HepG2 (cell line): ENCODE data around the gene ARHGEF3. TPM values are rescaled to one million over a fixed set of nuclear protein-coding genes. Genes with fewer than 3 reads are reported as not detected.

Experiments
- ATF1 ChIP-seq: IDR thresholded peaks from 2 replicates; pipeline ENCODE4 v1.6.1; 2016; ENCODE audit warnings: mild to moderate bottlenecking, control low read depth
- BHLHE40 ChIP-seq: IDR thresholded peaks from 2 replicates; pipeline ENCODE4 v1.6.1; 2011; ENCODE audit warnings: low read length, improper control_type of control experiment
- CEBPB ChIP-seq: IDR thresholded peaks from 2 replicates; pipeline ENCODE4 v1.6.1; 2011; ENCODE audit warnings: low read depth, low read length, improper control_type of control experiment, borderline replicate concordance
- ELF1 ChIP-seq: sonication (generic); formaldehyde crosslinking; IDR thresholded peaks from 2 replicates; pipeline ENCODE4 v1.4.0; 2020; ENCODE audit warnings: missing genetic modification reagents
- FOXM1 ChIP-seq: sonication (generic); formaldehyde crosslinking; IDR thresholded peaks from 2 replicates; pipeline ENCODE4 v1.5.0; 2020; ENCODE audit warnings: missing genetic modification reagents
- GZF1 ChIP-seq: sonication (generic); formaldehyde crosslinking; IDR thresholded peaks from 2 replicates; pipeline ENCODE4 v1.5.1; 2020; ENCODE audit warnings: mild to moderate bottlenecking, missing genetic modification reagents
- IRF2 ChIP-seq: IDR thresholded peaks from 2 replicates; pipeline ENCODE4 v1.6.1; 2018; ENCODE audit warnings: missing genetic modification reagents, missing compliant biosample characterization
- IRX3 ChIP-seq: sonication (generic); formaldehyde crosslinking; IDR thresholded peaks from 2 replicates; pipeline ENCODE4 v1.8.1; 2023; ENCODE audit warnings: mild to moderate bottlenecking, low read depth, missing genetic modification reagents, borderline replicate concordance
- KLF16 ChIP-seq, 2 experiments: sonication (generic) in 1 of 2; formaldehyde crosslinking in 1 of 2; IDR thresholded peaks; 2 replicates each; pipeline versions ENCODE4 v1.6.1 to v1.8.0; 2016 to 2023; ENCODE audit warnings: missing genetic modification reagents in 2 of 2, missing compliant biosample characterization in 1 of 2
- MED1 ChIP-seq: sonication (generic); formaldehyde crosslinking; IDR thresholded peaks from 2 replicates; pipeline ENCODE4 v1.4.0; 2020; ENCODE audit warnings: missing genetic modification reagents
- MIER2 ChIP-seq: IDR thresholded peaks from 2 replicates; pipeline ENCODE4 v1.6.1; 2016; ENCODE audit warnings: missing biosample characterization, missing genetic modification reagents
- NFKBIZ ChIP-seq: IDR thresholded peaks from 2 replicates; pipeline ENCODE4 v1.6.1; 2018; ENCODE audit warnings: missing genetic modification reagents, missing compliant biosample characterization
- RXRB ChIP-seq: IDR thresholded peaks from 2 replicates; pipeline ENCODE4 v1.6.1; 2016; ENCODE audit warnings: borderline replicate concordance, missing genetic modification reagents, missing compliant biosample characterization
- SP2 ChIP-seq: sonication (generic); formaldehyde crosslinking; IDR thresholded peaks from 2 replicates; pipeline ENCODE4 v1.5.1; 2020; ENCODE audit warnings: mild to moderate bottlenecking, missing genetic modification reagents
- ZFP62 ChIP-seq: sonication (generic); formaldehyde crosslinking; IDR thresholded peaks from 2 replicates; pipeline ENCODE4 v1.4.0; 2020; ENCODE audit warnings: missing genetic modification reagents
- ZNF256 ChIP-seq: sonication (generic); formaldehyde crosslinking; conservative IDR thresholded peaks from 2 replicates; pipeline ENCODE4 v1.4.0; 2020; ENCODE audit warnings: missing genetic modification reagents
- ZNF30 ChIP-seq: sonication (generic); formaldehyde crosslinking; IDR thresholded peaks from 2 replicates; pipeline ENCODE4 v1.5.0; 2020; ENCODE audit warnings: mild to moderate bottlenecking, missing genetic modification reagents
- ZNF552 ChIP-seq: sonication (generic); formaldehyde crosslinking; IDR thresholded peaks from 2 replicates; pipeline ENCODE4 v1.9.0; 2022; ENCODE audit warnings: missing genetic modification reagents, mild to moderate bottlenecking, borderline replicate concordance
- ZNF614 ChIP-seq: IDR thresholded peaks from 2 replicates; pipeline ENCODE4 v1.6.1; 2018; ENCODE audit warnings: missing biosample characterization, missing genetic modification reagents, inconsistent platforms, borderline replicate concordance
- ZNF773 ChIP-seq: sonication (generic); formaldehyde crosslinking; IDR thresholded peaks from 2 replicates; pipeline ENCODE4 v1.4.0; 2020; ENCODE audit warnings: missing genetic modification reagents, borderline replicate concordance
- ZNF782 ChIP-seq: sonication (generic); formaldehyde crosslinking; IDR thresholded peaks from 2 replicates; pipeline ENCODE4 v1.4.0; 2020; ENCODE audit warnings: missing genetic modification reagents, mild to moderate bottlenecking, borderline replicate concordance
- ZSCAN9 ChIP-seq: IDR thresholded peaks from 2 replicates; pipeline ENCODE4 v1.6.1; 2016; ENCODE audit warnings: borderline replicate concordance
- polyA plus RNA-seq, 8 experiments: library from polyadenylated mRNA; depleted of rRNA in 3 of 8; stranded (reverse) in 7 of 8; unstranded in 1 of 8; fragments of >200 nt; fragmentation: Illumina TruSeq in 4 of 8; extraction: Trizol in 4 of 8; gene quantifications; 2 replicates each; pipeline versions ENCODE4 v1.2.1 to v1.2.3, GENCODE V29; 2011 to 2016; ENCODE audit warnings: low read depth in 4 of 8, missing spikeins in 1 of 8, mixed read lengths in 1 of 8; ENCODE audit not compliant: insufficient read depth in 1 of 8
- total RNA-seq, 5 experiments: library from RNA; depleted of rRNA; stranded (reverse); fragments of >200 nt; fragmentation: Illumina TruSeq; extraction: Trizol; gene quantifications; 2 replicates each; pipeline ENCODE4 v1.2.3, GENCODE V29; 2016; ENCODE audit warnings: low read depth in 1 of 5
- TF ChIP-seq, protein P1 (sequence below), 2 experiments: IDR thresholded peaks; 2 replicates each; pipeline ENCODE4 v1.6.1; 2011 to 2012; ENCODE audit warnings: low read length in 2 of 2, borderline replicate concordance in 1 of 2, low read depth in 1 of 2, mild to moderate bottlenecking in 1 of 2, moderate library complexity in 1 of 2
- TF ChIP-seq, protein P2 (sequence below): sonication (generic); formaldehyde crosslinking; IDR thresholded peaks from 2 replicates; pipeline ENCODE4 v1.5.0; 2020; ENCODE audit warnings: mild to moderate bottlenecking, missing genetic modification reagents
- TF ChIP-seq, protein P3 (sequence below): sonication (generic); formaldehyde crosslinking; IDR thresholded peaks from 2 replicates; pipeline ENCODE4 v1.5.0; 2020; ENCODE audit warnings: mild to moderate bottlenecking, missing genetic modification reagents, borderline replicate concordance

Gene ARHGEF3
- total and polyA plus RNA-seq, 2 of the 13 experiments (the other 11 are each of a cell fraction or from before 2014, with no cell fraction given), result 14.8 to 23.1 TPM

DNA sequence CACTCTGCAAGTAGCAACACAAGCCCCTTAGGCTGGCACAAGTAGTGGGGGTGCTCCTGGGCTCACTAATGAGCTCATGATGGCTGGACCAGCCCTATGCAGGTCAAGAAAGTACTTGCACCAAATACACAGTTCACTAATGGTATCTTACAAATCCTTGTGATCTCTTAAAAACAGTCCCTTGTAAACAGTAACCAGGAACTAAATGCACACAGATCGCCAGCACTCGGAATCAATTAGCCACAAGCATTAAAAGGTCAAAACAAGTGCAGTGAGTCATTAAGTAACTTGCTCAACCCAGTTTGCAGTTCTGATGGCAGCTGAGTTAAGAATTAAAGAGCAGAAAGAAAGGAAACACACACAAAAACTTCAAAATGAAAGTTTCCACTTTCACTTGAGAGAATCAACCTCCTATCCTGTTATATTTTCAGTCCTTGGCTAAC, 43.2 kb downstream of the ARHGEF3 start (continued):
- TF ChIP-seq, protein P1, sequence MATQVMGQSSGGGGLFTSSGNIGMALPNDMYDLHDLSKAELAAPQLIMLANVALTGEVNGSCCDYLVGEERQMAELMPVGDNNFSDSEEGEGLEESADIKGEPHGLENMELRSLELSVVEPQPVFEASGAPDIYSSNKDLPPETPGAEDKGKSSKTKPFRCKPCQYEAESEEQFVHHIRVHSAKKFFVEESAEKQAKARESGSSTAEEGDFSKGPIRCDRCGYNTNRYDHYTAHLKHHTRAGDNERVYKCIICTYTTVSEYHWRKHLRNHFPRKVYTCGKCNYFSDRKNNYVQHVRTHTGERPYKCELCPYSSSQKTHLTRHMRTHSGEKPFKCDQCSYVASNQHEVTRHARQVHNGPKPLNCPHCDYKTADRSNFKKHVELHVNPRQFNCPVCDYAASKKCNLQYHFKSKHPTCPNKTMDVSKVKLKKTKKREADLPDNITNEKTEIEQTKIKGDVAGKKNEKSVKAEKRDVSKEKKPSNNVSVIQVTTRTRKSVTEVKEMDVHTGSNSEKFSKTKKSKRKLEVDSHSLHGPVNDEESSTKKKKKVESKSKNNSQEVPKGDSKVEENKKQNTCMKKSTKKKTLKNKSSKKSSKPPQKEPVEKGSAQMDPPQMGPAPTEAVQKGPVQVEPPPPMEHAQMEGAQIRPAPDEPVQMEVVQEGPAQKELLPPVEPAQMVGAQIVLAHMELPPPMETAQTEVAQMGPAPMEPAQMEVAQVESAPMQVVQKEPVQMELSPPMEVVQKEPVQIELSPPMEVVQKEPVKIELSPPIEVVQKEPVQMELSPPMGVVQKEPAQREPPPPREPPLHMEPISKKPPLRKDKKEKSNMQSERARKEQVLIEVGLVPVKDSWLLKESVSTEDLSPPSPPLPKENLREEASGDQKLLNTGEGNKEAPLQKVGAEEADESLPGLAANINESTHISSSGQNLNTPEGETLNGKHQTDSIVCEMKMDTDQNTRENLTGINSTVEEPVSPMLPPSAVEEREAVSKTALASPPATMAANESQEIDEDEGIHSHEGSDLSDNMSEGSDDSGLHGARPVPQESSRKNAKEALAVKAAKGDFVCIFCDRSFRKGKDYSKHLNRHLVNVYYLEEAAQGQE (IDR thresholded peaks at IDR 0.05; ENCODE audit: borderline replicate concordance in 1 of 2, low read depth in 1 of 2, low read length in 2 of 2), result no peak
- TF ChIP-seq ZNF773 (CRISPR knock-in tag), result no peak
- no peak for TF ChIP-seq ZNF552 (CRISPR knock-in tag)
- no peak for TF ChIP-seq ATF1 (CRISPR knock-in tag)
- peak; percentile 28; the same call in 1 of the 2 replicates for TF ChIP-seq ZSCAN9
- TF ChIP-seq ZNF30 (CRISPR knock-in tag), result no peak
- TF ChIP-seq CEBPB, result no peak; the same call in 1 of the 2 replicates
- TF ChIP-seq GZF1 (CRISPR knock-in tag), result no peak
- TF ChIP-seq KLF16 (CRISPR knock-in tag; IDR thresholded peaks at IDR 0.05), result no peak
- TF ChIP-seq, protein P2, sequence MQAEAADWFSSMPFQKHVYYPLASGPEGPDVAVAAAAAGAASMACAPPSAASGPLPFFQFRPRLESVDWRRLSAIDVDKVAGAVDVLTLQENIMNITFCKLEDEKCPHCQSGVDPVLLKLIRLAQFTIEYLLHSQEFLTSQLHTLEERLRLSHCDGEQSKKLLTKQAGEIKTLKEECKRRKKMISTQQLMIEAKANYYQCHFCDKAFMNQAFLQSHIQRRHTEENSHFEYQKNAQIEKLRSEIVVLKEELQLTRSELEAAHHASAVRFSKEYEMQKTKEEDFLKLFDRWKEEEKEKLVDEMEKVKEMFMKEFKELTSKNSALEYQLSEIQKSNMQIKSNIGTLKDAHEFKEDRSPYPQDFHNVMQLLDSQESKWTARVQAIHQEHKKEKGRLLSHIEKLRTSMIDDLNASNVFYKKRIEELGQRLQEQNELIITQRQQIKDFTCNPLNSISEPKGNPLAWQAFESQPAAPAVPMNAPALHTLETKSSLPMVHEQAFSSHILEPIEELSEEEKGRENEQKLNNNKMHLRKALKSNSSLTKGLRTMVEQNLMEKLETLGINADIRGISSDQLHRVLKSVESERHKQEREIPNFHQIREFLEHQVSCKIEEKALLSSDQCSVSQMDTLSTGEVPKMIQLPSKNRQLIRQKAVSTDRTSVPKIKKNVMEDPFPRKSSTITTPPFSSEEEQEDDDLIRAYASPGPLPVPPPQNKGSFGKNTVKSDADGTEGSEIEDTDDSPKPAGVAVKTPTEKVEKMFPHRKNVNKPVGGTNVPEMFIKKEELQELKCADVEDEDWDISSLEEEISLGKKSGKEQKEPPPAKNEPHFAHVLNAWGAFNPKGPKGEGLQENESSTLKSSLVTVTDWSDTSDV (CRISPR knock-in tag), result no peak
- TF ChIP-seq ZFP62, result no peak
- TF ChIP-seq IRF2 (CRISPR knock-in tag), result 0 out of 2 replicates have a peak, but pooled peaks have one; percentile 12
- TF ChIP-seq MED1 (CRISPR knock-in tag), result peak; percentile 52; the same call in 1 of the 2 replicates
- no peak for TF ChIP-seq NFKBIZ
- TF ChIP-seq, protein P3, sequence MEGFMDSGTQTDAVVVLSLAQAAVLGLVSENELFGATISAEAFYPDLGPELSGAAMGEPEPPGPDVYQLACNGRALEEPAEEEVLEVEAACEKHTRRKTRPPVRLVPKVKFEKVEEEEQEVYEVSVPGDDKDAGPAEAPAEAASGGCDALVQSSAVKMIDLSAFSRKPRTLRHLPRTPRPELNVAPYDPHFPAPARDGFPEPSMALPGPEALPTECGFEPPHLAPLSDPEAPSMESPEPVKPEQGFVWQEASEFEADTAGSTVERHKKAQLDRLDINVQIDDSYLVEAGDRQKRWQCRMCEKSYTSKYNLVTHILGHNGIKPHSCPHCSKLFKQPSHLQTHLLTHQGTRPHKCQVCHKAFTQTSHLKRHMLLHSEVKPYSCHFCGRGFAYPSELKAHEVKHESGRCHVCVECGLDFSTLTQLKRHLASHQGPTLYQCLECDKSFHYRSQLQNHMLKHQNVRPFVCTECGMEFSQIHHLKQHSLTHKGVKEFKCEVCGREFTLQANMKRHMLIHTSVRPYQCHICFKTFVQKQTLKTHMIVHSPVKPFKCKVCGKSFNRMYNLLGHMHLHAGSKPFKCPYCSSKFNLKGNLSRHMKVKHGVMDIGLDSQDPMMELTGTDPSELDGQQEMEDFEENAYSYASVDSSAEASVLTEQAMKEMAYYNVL (CRISPR knock-in tag), result no peak
- TF ChIP-seq ZNF782 (CRISPR knock-in tag), result no peak
- TF ChIP-seq MIER2 (CRISPR knock-in tag), result no peak
- TF ChIP-seq ZNF614 (CRISPR knock-in tag), result 0 out of 2 replicates have a peak, but pooled peaks have one; percentile 29
- TF ChIP-seq ELF1 (CRISPR knock-in tag), result peak; percentile 57
- no peak for TF ChIP-seq SP2 (CRISPR knock-in tag)
- no peak for TF ChIP-seq FOXM1 (CRISPR knock-in tag)
- TF ChIP-seq RXRB (CRISPR knock-in tag), result peak; percentile 70; the same call in 1 of the 2 replicates
- no peak for TF ChIP-seq IRX3 (CRISPR knock-in tag)
- no peak for TF ChIP-seq BHLHE40
- no peak for TF ChIP-seq ZNF256 (CRISPR knock-in tag)
